DMS79 (cell line): ENCODE measurements around the gene SCN1B.
"Not testable (repeated sequence)": the region's sequence is repeated elsewhere in the genome, so short reads cannot be mapped to it uniquely, and the experiment has no call there.

ENCODE experiments used
- DNase-seq: peaks from one replicate; lab custom pipeline; 2025; lab: John Stamatoyannopoulos, UW

Gene SCN1B

DNA sequence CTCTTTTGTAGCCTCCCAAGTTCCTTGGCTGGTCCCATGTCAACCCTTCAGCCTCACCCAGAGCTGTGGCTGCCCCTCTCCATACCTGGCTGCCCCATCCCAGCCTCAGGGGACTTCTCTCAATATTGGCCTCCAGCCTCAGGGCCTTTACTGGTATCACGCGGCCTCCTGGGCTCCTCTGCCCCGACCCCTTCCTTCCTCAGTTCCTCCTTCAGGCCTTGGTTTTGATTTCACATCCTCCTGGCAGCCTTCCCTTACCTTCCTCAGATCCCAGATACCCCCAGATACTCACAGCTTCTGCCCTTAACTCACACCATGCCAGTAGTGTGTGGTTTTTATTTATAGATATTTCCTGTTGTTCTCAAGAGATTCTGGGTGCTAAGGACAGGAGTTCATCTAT, 12.8 kb upstream of the SCN1B start:
- no peak for DNase-seq

DNA sequence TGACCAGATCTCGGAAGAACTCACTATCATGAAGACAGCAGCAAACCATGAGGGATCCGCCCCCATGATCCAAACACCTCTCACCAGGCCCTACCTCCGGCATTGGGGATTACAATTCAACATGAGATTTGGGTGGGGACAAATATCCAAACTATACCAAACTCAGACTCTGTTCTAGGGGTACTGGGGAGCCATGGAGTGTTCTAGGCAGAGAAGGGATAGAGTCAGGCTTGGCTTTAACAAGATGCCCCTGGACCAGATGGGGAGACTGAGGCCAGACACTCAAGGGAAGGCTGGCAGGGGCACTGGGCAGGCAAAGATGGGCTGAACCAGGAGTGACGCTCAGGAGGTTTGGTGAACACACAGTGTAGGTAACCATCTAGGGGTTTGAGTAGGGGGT, 11.9 kb upstream of the SCN1B start:
- DNase-seq = no peak

DNA sequence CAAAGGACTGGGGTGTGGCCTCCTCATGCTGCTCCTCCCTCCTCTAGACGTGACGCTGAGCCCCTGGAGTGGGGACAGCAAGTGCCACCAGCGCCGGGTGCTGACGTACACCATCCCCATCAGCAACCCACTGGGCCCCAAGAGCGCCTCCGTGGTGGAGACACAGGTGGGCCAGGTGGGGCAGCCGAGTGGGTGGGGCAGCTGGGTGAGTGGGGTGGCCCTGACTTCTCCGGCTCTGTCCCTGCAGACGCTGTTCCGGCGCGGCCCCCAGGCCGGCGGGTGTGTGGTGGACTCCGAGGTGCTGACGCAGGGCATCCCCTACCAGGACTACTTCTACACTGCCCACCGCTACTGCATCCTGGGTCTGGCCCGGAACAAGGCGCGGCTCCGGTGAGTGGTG, 11.1 kb upstream of the SCN1B start:
- DNase-seq = no peak

DNA sequence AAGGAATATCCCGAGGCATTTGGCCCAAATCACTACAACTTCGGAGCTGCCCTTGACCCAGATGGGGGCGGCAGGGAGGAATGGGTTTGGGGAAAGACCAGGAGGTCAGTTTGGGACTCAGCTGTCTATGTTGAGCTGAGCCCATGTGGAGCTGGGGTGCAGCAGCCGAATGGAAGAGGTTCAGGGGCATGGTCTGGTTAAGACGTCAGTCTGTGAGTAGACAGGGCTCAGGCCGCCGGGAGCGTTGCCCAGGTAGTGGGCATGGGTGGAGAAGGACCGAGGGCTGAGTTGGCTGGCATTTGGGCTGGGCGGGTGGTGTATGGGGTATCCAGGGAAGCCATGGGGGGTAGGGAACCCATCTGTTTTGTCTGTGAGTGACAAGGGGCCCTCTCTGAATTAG, 9.3 kb upstream of the SCN1B start:
- DNase-seq = no peak

DNA sequence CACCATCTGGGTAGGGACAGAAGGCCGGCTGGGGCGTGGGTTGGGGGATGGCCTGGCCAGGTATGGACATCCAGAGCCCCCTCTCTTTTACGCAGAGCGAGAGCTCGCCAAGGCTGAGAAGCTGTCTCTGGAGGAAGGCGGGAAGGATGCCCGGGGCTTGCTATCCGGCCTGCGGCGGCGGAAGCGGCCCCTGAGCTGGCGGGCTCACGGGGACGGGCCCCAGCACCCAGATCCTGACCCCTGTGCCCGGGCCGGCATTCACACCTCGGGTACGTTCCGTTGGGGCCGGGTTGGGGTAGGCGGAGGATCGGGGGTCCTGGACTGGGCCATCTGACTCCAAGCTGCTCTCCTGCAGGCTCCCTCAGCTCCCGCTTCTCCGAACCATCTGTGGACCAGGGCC, 8.7 kb upstream of the SCN1B start:
- DNase-seq = no peak

DNA sequence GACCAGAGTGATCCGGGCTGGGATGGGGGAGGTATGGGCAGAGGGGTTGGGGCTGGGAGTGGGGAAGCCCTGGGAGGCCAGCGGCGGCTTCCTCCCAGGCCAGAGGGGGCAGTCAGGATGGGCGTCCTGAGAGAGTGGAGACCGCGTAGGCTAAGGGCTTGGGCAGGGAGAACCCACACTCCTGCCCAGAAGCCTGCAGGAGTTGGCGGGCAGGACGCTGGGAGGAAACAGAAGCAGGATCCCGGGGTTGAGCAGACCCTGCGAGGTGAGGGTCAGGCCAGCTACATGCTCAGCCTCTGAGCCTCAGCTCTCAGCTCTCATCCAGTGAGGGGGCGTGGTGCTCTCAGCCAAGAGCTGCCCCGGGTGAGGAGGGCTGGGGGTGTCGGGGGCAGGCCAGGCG, 7.8 kb upstream of the SCN1B start:
- DNase-seq = no peak

DNA sequence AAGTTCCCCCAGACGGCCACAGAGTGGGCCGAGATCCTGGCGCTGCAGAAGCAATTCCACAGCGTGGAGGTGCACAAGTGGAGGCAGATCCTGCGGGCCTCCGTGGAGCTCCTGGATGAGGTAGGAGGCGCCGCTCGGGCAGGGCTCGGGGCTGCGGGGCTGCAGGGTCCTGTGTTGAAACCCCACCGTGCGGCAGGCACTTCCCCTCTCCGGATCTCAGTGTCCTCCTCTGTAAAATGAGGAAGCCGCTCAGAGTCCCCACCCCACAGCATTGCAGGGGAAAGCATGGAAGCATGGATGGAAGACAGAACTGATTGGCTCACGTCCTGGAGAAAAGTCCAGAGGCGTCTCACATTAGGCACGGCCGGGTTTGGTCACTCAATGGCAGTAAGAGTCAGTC, 6.8 kb upstream of the SCN1B start:
- no peak for DNase-seq

DNA sequence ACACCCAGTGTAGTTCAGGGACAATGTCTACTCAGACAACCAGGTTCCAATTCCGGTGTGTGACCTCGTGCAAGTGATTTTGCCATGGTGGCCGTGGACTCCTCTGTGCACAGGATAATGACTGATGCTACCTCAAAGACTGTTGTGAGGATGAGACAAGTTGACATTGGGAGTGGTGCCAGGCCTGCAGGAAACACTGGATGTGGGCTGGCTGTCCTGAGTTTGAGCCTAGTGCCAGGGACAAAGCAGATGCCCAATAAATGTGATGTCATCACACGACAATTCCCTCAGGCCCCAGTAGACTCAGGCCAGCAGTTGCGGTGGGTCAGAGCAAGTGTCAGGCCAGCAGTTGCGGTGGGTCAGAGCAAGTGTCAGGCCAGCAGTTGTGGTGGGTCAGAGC, 6.2 kb upstream of the SCN1B start:
- no peak for DNase-seq

DNA sequence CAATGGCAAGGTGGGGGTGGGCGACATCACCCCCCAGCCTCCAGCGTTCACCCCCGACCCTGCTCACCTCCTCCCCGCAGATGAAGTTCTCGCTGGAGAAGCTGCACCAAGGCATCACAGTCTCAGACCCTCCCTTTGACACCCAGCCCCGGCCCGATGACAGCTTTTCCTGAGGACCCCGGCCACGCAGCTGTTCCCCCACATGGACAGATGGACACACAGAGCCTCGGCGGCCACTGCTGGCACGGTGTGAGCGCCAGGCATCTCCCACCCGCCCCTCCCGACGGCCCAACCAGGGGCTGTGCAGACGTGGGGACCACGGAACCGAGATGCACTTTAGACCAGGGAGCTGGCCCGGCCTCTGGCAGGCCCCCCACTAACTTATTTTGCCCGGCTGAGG, 4.3 kb upstream of the SCN1B start:
- DNase-seq = no peak

DNA sequence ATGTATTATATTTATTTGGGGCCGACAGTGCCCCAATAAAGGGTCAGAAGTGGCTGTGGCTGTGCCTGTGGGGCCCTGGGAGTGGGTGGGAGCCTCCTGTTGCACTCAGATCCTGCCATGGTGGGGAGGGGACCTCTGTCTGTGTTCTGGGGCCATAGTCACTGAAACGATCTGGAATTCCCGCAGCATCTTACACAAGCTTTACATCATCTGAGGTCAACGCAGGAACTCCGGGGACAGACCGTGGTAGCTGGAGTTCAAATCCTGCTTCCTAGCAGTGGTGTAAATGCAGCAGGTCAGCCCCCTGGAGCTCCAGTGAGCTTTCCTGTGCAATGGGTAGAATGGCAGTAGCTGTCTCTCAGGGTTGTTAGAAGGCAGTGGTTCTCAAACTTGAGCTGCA, 3.9 kb upstream of the SCN1B start:
- no peak for DNase-seq

DNA sequence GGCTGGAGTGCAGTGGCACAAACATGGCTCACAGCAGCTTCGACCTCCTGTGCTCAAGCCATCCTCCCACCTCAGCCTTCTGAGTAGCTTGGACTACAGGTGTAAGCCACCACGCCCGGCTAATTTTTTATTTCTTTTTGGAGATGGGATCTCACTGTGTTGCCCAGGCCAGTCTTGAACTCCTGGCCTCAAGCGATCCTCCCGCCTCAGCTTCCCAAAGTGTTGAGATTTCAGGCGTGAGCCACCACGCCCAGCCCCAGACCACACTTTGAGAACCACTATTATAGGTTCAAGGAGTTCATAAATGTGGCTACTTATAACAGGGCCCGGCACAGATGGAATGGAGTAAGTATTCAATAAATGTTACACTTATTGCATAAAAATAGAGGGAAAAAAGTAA, 3.3 kb upstream of the SCN1B start:
- DNase-seq = no peak

DNA sequence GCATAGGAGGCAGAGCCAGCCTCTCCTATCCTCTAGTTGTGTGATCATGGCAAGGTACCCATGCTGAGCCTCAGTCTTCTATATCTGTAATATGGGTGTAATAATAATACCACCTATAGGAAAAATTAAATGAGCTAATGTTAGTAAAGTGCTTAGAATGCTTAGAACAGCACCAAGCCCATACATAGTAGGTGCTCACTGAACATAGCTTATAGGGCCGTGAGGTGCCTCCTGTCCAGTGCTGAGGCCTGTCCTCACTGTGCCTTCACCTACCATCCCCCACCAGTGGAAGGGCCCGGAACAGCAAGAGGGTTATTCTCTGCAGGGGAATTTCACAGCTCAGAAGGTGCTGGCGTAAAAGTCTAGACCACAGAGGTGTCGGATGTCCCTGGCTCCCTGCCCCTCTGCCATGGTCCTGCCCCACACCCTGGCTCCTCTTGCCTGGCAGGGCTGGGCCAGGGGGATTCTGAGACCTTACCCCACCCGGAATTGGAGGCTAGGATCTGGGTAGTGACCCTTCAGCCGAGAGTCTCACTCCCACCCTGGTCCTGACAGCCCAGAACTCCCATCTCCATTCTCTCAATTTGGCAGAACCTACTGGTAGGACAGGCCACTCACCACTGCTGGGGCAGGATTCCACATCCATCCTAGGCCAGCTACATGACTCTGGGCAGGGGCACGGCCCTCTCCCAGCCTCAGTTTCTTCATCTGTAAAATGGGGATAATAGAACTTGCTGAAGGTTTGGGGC, 2.2 kb upstream of the SCN1B start:
- DNase-seq = no peak

DNA sequence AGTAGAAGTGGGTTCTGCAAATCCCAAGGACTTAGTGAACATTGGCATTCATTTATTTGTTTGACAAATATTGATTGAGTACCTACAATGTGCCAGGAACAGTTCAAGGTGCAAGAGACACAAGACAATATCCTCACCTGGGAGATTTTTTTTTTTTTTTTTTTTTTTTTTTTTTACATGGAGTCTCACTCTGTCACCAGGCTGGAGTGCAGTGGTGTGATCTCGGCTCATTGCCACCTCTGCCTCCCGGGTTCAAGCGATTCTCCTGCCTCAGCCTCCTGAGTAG, 1.7 kb upstream of the SCN1B start:
- DNase-seq = not testable (repeated sequence)

DNA sequence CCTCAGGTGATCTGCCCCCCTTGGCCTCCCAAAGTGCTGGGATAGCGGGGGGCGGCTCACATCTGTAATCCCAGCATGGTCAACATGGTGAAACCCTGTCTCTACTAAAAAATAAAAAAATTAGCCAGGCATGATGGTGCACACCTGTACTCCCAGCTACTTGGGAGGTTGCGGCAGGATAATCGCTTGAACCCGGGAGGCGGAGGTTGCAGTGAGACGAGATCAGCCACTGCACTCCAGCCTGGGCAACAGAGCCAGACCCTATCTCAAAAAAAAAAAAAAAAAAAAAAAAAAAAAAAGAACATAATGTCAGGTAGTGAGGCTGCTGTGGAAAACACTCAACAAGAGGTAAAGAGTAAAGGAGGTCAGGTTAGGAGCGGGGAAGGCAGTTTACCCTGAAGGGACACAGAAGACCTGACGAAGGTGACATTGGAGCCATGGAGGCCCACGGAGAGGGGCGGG, 964 bp upstream of the SCN1B start:
- not testable (repeated sequence) for DNase-seq

DNA sequence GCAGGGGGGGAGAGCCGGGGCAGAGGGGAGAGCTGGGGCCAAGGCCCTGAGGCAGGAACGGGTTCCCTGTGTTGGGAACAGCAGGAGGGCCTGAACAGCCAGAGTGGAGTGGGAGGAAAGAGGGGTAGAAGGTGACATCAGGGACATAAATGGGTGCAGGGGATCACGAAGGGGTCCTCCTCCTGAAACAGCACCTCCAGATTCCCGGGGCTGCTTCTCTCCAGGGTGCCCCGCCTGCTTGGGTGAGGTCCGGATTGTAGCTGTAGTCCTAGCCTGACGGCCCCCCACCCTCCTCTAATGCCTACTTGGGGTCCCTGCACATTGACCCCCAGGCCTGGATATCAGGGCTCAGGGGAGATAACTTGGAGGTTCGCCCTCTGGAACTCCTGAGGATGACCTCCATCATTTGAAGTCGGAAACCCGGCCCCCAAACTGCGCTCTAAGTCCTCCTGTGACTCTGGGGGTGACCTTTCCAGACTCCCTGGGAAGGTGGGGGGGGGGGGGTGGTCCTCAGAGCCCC, 473 bp upstream of the SCN1B start:
- DNase-seq = no peak

DNA sequence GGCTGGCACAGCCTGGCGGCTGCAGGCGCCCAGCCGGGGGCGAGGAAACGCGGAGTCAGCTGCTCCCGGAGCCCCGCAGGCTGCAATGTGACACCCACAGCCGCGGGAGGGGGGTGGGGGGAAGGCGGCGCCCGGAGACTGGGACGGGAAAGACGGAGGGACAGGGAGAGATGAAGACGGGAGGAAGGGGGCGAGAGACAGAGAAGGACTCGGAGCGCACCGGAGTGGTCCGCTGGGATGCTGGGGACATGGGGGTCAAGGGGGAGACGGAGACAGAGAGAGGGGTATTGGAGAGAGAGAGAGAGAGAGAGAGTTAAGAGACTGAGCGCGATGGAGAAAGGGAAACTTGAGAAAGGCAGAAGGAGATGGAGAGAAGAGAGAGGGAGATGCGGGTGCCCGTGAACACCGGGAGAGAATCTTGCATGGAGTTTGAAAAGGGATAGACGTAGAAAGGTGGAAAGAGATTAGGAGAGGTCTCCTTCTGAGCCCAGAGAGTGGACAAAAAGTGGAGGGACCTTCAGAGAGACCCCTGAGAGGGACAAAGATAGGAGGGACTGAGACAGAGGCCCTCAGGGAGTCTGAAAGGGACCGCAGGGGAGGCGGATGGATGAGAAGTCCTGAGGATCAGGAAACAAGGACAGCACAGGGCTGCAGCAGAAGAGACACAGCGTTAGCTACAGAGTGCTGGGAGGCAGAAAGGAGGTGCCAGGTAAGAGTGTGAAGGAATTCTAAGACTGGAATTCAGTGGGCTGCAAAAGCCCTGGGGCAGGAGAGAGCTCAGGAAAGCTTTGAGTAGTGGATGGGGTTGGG, 1.0 kb downstream of the SCN1B start:
- DNase-seq = no peak

DNA sequence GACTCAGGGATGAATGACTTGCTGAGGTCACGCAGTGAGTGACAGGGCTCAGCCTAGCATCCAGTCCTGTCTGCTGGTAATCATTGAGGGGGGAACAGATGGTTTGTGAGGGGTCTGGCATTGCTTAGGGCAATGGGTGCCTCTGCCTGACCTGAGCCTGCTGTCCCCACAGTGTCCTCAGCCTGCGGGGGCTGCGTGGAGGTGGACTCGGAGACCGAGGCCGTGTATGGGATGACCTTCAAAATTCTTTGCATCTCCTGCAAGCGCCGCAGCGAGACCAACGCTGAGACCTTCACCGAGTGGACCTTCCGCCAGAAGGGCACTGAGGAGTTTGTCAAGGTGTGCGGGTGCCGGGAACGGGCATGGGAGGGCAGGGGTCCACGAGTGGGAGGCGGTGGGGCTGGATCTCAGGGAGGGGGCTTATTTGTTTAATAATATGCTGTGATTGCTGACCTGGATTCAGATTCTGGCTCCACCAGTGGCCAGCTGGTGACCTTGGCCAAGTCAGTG, 2.1 kb downstream of the SCN1B start:
- no peak for DNase-seq

DNA sequence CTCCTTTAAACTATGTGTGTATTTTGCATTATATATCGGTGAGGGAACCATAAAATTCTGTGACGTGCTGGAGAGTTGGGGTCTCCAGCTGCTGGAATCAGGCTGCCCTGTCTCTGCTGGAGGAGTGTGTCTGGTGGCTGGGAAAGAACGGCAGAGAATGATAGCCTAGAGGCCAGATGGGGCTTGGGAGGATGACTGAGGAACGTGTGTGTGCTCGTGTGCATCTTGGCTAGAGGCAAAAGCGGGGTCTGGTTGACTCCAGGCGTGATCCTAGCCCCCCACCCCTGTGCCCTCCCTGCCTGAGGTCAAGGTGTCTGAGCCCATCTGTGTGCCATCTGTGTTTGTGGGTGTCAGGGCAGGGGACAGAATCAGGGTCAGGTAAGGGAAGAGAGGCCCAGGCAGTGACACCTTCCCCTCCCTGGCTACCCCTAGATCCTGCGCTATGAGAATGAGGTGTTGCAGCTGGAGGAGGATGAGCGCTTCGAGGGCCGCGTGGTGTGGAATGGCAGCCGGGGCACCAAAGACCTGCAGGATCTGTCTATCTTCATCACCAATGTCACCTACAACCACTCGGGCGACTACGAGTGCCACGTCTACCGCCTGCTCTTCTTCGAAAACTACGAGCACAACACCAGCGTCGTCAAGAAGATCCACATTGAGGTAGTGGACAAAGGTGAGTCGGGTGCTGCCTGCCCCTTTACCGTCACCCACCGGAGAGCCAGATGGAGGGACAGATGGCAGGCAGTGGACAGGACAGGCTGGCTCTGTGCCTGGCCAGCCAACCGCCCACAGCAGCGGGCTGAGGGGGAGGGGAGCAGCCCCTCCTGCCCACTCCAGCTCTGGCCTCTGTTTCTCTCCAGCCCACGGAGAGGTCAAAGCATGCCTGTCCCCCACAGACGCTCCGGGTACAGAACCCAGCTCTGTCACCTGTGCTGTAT, 3.1 kb downstream of the SCN1B start:
- DNase-seq = no peak

DNA sequence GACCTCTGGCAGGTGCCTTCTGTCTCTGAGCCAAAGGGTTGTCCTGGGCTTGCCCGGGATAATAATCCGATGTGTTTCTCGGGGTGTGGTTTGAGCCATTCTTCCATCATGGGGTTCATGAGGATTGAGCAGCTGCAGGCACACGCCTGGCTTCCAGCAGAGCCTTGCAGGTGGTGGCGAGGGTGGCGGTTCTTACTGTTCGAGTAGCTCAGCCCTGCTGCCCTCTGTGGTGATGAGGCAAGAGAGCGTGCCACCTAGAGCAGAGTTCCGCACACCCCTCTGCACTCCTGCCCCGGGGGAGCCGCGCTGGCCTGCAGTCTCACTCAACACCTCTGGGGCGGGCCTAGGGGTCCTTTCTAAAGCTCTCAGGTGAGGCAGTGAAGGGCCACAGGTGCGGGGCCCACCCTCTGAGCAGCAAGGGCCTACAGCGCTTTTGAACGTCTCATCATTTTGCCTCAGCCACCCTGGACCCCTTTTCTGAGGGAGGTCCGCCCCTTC, 3.8 kb downstream of the SCN1B start:
- no peak for DNase-seq

DNA sequence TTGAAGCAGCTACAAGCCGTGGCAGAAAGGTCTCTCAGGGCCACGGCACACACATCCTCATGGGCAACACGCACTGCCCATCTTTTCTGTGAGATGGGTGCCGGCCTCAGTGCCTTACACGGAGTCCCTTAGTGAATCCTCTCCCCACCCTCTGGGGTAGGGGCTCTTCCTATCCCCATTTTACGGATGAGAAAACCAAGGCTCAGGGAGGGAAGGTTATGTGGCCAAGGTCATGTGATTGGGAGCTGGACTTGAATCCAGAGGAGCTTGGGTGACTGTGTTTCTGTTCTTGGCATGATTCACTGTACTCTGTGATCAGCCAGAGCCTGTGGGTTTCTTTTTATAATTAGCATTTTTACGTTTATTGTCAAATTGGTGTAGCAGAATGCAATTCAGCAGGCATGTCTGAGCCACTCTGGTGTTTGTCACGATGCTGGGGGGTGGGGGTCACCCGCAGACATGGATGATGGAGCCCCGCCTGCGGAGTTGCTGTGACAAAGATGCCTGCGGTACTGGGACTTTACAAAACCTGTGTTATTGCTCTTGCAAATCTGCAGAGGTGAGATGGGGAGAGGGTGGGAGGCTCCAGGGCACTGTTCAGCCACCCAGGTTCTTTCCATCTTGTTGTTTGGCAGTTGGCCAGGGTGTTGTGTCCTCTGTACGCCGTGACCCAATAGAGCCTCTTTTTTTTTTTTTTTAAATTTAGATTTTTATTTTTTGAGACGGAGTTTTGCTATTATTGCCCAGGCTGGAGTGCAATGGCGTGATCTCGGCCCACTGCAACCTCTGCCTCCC, 4.5 kb downstream of the SCN1B start:
- DNase-seq = no peak
